Choroid plexus epithelial cell (primary cell): Measurements from ENCODE around the gene LDLRAP1.
"Not testable (repeated sequence)": the region's sequence is repeated elsewhere in the genome, so short reads cannot be mapped to it uniquely, and the experiment has no call there.

ENCODE experiments used
- DNase-seq: peaks from one replicate; pipeline ENCODE4 v3.0.0-alpha.2; 2010; ENCODE audit warnings: low read depth
- H3K4me3 ChIP-seq: 2 replicates; pipeline ENCODE4 v1.5.1; 2011; ENCODE audit warnings: low read depth, mild to moderate bottlenecking, control low read depth, low read length, moderate library complexity
- TF ChIP-seq, protein P1 (sequence below): conservative IDR thresholded peaks from 2 replicates; pipeline ENCODE4 v1.5.1; 2011; ENCODE audit warnings: low read depth, mild to moderate bottlenecking, control low read depth, inconsistent platforms, low read length, moderate library complexity

LDLRAP1 gene

DNA sequence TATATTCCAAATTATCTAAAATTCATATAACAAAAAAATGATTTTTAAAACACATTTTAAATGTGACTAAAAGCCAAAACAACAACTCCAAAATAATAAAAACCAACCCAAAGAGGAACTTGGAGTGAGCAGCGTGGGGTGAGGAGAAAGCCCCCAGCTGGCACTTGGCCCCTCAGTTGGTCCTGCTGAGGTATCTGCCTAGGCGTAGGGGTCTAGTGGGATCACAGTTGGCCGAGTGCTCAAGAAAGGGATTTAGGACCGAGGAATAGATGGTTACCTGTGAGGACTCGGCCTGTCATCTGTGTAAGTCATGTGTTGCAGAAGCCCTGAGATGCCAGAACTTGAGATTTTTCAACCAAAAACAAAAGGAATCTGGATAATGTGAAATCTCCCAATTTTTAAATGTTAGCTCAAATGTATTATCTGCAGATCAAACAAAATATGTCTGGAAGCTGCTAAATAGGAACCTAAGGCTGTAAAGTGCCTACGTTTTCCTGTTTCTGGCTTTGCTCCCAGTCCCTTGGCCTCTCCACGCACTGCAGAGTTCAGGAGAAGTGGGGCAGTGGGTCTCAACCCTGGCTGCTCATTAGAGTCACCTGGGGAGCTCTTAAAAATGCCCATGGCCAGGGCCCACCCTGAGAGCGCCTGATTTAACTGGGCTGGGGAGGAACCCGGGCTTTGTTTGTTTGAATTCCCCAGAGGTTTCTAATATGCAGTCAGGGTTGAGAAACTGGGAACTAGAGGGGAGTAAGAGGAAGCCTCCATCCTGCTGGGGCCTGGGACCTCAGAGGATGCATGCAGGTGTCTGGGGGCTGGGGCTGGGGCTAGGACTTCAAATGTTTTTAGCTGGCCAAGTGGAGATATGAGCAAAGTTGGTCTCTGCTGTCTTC lies 38.5 kb upstream of the LDLRAP1 start:
- TF ChIP-seq, protein P1, sequence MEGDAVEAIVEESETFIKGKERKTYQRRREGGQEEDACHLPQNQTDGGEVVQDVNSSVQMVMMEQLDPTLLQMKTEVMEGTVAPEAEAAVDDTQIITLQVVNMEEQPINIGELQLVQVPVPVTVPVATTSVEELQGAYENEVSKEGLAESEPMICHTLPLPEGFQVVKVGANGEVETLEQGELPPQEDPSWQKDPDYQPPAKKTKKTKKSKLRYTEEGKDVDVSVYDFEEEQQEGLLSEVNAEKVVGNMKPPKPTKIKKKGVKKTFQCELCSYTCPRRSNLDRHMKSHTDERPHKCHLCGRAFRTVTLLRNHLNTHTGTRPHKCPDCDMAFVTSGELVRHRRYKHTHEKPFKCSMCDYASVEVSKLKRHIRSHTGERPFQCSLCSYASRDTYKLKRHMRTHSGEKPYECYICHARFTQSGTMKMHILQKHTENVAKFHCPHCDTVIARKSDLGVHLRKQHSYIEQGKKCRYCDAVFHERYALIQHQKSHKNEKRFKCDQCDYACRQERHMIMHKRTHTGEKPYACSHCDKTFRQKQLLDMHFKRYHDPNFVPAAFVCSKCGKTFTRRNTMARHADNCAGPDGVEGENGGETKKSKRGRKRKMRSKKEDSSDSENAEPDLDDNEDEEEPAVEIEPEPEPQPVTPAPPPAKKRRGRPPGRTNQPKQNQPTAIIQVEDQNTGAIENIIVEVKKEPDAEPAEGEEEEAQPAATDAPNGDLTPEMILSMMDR = no peak
- H3K4me3 ChIP-seq = no peak overlapping the region
- DNase-seq = peak; percentile 68

DNA sequence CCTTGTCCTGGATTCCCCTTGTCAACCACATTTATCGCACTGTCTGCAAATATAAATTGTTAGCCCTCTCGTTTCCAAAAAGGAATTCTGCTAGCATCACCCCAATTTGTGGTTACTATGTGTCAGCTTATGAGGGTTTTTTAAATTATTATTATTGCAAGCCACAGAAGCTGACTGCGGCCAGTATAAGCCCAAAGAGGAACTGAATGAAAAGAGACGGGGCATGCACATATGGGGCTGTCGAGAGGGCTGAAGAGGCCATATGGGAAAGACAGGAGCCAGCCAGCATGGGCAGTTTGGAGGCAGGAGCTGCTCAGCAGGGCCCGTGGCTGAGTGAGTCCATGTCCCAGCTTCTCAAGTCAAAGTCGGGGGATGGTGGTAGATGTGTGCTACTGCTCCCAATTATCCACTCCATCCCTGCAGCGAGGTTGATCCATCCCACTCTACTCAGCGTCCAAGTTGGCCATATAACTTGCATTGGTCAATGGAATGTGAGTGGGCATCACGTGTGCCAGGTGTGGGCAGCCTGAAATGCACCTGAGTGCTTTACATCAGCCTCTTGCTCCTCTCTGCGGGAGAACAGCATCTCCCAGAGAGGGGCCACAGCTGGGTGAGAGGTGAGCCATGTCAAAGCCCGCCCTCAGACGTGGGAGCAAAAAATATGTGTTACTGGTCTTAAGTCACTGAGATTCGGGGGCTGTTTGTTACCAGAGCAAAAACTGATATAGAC lies 37.6 kb upstream of the LDLRAP1 start:
- TF ChIP-seq, protein P1 = no peak
- H3K4me3 ChIP-seq = no peak overlapping the region
- no peak for DNase-seq

DNA sequence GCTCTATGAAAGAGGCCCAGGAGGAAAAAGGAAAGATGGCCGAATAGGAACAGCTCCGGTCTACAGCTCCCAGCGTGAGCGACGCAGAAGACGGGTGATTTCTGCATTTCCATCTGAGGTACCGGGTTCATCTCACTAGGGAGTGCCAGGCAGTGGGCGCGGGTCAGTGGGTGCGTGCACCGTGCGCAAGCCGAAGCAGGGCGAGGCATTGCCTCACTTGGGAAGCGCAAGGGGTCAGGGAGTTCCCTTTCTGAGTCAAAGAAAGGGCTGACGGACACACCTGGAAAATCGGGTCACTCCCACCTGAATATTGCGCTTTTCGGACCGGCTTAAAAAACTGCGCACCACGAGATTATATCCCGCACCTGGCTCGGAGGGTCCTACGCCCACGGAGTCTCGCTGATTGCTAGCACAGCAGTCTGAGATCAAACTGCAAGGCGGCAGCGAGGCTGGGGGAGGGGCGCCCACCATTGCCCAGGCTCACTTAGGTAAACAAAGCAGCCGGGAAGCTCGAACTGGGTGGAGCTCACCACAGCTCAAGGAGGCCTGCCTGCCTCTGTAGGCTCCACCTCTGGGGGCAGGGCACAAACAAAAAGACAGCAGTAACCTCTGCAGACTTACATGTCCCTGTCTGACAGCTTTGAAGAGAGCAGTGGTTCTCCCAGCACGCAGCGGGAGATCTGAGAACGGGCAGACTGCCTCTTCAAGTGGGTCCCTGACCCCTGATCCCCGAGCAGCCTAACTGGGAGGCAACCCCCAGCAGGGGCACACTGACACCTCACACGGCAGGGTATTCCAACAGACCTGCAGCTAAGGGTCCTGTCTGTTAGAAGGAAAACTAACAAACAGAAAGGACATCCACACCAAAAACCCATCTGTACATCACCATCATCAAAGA lies 36.6 kb upstream of the LDLRAP1 start:
- not testable (repeated sequence) for DNase-seq, H3K4me3 ChIP-seq

DNA sequence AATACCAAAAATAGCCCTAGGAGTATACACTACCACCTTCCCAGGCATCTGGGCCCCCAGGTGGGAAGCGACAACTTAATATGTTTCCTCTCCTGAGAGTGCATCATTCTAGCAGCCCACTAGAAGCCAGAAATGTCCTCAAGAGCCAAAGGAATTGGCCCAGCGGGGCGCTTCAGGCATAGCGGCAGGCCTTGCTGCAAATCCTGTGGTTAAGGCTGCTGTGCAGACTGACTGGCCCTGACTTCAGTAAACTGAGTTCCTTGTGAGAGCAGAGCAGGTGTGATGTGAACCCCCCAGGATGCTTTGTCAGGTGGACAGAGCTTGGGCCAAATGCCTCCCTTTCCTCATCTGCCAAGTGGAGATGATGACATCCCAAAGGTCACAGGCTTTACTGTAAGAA lies 29.7 kb upstream of the LDLRAP1 start:
- no peak for DNase-seq
- H3K4me3 ChIP-seq = no peak overlapping the region
- TF ChIP-seq, protein P1 = no peak

DNA sequence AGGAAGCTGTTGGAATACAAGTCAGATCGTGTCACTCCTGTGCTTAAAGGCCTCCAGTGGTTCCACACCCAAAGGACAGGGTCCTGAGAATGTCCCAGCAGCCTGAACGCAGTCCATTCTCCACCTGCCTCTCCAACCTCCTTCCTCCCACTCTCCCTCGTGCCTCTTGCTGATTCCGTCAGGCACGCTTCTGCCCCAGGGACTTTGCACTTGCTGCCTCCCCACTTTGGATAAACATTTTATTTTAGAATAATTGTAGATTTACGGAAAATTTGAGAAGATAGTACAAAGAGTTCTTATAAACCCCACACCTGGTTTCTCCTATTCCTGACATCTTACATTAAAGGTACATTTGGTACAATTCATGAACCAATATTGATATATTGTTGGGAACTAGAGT lies 28.4 kb upstream of the LDLRAP1 start:
- TF ChIP-seq, protein P1 = no peak
- H3K4me3 ChIP-seq = no peak overlapping the region
- no peak for DNase-seq

DNA sequence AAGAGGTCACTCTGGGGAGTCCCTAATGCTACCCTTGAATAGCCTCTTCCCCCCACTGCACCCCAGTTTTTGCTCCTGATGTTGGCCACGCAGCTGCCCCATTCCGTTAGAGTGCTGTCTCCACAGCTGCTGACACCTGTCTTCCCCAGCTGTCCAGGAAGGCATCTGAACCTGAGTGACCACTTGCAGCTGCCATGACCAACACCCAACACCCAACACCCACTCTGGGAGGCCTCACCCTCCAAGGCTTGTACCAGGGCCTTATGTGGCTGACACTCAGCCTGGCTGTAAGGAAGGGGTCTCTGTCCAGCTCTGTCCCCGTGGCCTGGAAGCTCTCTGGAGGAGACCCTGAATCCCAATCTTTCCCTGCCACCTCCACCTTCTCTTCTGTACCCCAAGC lies 26.7 kb upstream of the LDLRAP1 start:
- TF ChIP-seq, protein P1 = no peak
- H3K4me3 ChIP-seq = no peak overlapping the region
- DNase-seq = no peak
